ENCODE measurements around the gene CRTC3. TPM values are rescaled to one million over a fixed set of nuclear protein-coding genes. Genes with fewer than 3 reads are reported as not detected.

CRTC3 gene
- total RNA-seq, 1 experiment from 2014 or later: 25.9 TPM

DNA sequence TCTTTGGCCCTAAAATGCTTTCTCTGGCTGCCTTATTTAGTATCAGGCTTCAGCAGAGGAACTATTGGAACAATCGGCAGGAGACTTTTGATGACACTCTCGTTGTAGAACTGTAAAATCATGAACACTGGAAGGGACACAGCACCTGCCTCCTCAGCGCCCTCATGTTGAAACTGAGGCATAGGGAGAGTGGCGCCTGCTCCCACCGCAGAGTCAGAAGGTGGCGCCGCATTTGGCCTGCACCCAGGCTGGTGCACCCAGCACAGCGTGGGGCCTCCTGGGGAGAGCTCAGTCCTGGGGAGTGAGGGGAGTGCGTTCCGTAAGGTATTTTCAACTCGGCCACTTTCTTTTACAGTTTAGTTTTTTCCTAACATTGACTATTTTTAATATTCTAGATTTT lies 109.2 kb downstream of the CRTC3 start:
- no peak overlapping the region for H3K4me3 Mint-ChIP-seq (ENCODE audit: unreplicated experiment)
- TF ChIP-seq, protein P1, sequence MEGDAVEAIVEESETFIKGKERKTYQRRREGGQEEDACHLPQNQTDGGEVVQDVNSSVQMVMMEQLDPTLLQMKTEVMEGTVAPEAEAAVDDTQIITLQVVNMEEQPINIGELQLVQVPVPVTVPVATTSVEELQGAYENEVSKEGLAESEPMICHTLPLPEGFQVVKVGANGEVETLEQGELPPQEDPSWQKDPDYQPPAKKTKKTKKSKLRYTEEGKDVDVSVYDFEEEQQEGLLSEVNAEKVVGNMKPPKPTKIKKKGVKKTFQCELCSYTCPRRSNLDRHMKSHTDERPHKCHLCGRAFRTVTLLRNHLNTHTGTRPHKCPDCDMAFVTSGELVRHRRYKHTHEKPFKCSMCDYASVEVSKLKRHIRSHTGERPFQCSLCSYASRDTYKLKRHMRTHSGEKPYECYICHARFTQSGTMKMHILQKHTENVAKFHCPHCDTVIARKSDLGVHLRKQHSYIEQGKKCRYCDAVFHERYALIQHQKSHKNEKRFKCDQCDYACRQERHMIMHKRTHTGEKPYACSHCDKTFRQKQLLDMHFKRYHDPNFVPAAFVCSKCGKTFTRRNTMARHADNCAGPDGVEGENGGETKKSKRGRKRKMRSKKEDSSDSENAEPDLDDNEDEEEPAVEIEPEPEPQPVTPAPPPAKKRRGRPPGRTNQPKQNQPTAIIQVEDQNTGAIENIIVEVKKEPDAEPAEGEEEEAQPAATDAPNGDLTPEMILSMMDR (IDR thresholded peaks at IDR 0.05; ENCODE audit: unreplicated experiment): no peak
- H3K27me3 Mint-ChIP-seq (ENCODE audit: insufficient read depth, unreplicated experiment): no peaks in the 10 kb centered on the region
- no peak overlapping the region for H3K27ac Mint-ChIP-seq (ENCODE audit: low read depth, unreplicated experiment)
- DNase-seq (ENCODE audit: unreplicated experiment): no peak
- ChIA-PET POLR2A (interaction anchor here (0.6 kb wide), 1 partner anchor 79 kb away, joined by 3 read pairs; no protein-coding TSS in a partner anchor), CTCF (interaction anchor here (1.3 kb wide), 1 partner anchor 247 kb away, joined by 8 read pairs; no protein-coding TSS in a partner anchor)
- intact Hi-C loops (cut with micrococcal nuclease): no loop called here
- H3K36me3 Mint-ChIP-seq (ENCODE audit: insufficient read depth, unreplicated experiment): peaks cover 49% of the 10 kb centered on the region
- H3K9me3 Mint-ChIP-seq (ENCODE audit: unreplicated experiment): no peaks in the 10 kb centered on the region
- BruUV-seq (replicated peaks): no TSS peak
- no peaks in the 10 kb centered on the region for H3K4me1 Mint-ChIP-seq (ENCODE audit: insufficient read depth, unreplicated experiment)

DNA sequence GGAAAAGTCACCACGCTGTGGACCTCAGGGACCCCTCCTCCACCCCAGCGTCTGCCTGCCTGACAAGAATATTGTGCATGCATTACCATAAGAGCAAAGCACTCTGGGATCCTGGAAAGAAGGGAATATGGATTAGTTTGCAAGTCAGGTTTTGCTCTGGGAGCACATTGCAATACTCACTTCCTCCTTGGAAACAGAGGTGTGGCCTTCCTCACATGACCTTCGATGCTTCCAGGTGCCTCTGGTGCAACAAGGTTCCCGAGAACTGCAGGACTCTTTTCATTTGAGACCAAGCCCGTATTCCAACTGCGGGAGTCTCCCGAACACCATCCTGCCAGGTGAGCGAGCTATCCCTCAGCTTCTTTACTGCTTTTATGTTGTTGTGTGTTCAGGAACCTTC lies 111.1 kb downstream of the CRTC3 start:
- H3K4me1 Mint-ChIP-seq (ENCODE audit: insufficient read depth, unreplicated experiment): no peaks in the 10 kb centered on the region
- ChIA-PET POLR2A (no interaction called here), CTCF (interaction anchor here (0.6 to 2.7 kb wide), 4 partner anchors 12 to 245 kb away, joined by 3 to 15 read pairs (median 4); no protein-coding TSS in a partner anchor)
- DNase-seq (ENCODE audit: unreplicated experiment): no peak
- H3K27me3 Mint-ChIP-seq (ENCODE audit: insufficient read depth, unreplicated experiment): no peaks in the 10 kb centered on the region
- H3K36me3 Mint-ChIP-seq (ENCODE audit: insufficient read depth, unreplicated experiment): peaks cover 40% of the 10 kb centered on the region
- no TSS peak for BruUV-seq (replicated peaks)
- intact Hi-C loops (cut with micrococcal nuclease): no loop called here
- no peak overlapping the region for H3K4me3 Mint-ChIP-seq (ENCODE audit: unreplicated experiment)
- H3K9me3 Mint-ChIP-seq (ENCODE audit: unreplicated experiment): no peaks in the 10 kb centered on the region
- H3K27ac Mint-ChIP-seq (ENCODE audit: low read depth, unreplicated experiment): no peak overlapping the region
- TF ChIP-seq, protein P1 (IDR thresholded peaks at IDR 0.05; ENCODE audit: unreplicated experiment): no peak

GRCh38 chr15:90641581-90642463 lies 112.1 kb downstream of the CRTC3 start:
- Mint-ChIP-seq H3K4me1 (ENCODE audit: insufficient read depth, unreplicated experiment) (no peaks in the 10 kb centered on the region), H3K9me3 (ENCODE audit: unreplicated experiment) (no peaks in the 10 kb centered on the region), H3K36me3 (ENCODE audit: insufficient read depth, unreplicated experiment) (peaks cover 39% of the 10 kb centered on the region), H3K4me3 (ENCODE audit: unreplicated experiment) (no peak overlapping the region), H3K27ac (ENCODE audit: low read depth, unreplicated experiment) (no peak overlapping the region), H3K27me3 (ENCODE audit: insufficient read depth, unreplicated experiment) (no peaks in the 10 kb centered on the region)
- ChIA-PET CTCF (interaction anchor here (0.6 to 2.7 kb wide), 11 partner anchors 13 to 348 kb away, joined by 3 to 15 read pairs (median 4); partner anchors contain the start of gene HDDC3), POLR2A (no interaction called here)
- TF ChIP-seq, protein P1 (IDR thresholded peaks at IDR 0.05; ENCODE audit: unreplicated experiment): no peak
- no peak for DNase-seq (ENCODE audit: unreplicated experiment)
- BruUV-seq (replicated peaks): TSS peak; percentile 18
- intact Hi-C loops (cut with micrococcal nuclease): no loop called here

DNA sequence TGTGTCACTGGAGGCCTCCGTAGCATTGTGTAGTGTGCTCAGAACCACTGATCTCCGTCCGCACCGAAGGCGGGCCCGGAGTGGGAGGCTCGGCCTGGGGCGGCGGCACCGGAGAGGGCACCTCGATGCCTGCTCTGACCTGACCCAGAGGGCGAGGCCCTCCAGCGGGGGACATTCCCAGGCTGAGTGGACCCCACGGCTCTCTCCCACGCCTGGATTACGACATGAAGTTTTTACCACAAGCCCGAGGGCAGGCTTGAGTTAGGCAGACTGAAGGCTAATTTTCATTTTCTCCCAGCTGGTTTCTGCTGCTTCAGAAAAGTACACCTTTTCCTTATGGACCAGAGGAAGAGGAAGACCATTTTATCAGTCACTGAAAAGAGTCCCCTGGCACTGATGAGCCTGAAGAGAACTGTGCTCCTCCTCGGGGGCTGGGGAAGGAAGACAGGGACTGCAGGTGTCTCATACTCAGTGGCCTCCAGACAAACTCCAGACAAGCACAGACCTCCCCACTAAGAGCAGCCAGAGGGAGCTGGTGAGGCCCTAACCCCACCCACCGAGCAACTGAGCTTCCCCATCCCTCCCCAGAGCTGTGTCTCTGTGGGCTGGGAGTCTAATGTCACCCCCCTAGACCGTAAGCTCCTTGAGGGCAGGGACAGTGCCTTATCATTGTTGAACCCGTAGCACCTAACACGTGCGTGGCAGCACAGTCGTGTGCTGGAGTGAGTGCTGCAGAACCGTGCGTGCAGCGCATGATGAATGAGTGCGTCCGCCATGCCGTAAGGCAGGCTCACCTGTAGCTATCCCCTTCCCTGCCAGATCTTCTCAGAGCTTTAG lies 113.0 kb downstream of the CRTC3 start:
- peaks cover 36% of the 10 kb centered on the region for H3K36me3 Mint-ChIP-seq (ENCODE audit: insufficient read depth, unreplicated experiment)
- intact Hi-C loops (cut with micrococcal nuclease): no loop called here
- ChIA-PET CTCF (interaction anchor here (0.9 to 2.7 kb wide), 9 partner anchors 42 to 349 kb away, joined by 3 to 15 read pairs (median 4); partner anchors contain the start of gene HDDC3), POLR2A (no interaction called here)
- H3K4me3 Mint-ChIP-seq (ENCODE audit: unreplicated experiment): no peak overlapping the region
- TF ChIP-seq, protein P1 (IDR thresholded peaks at IDR 0.05; ENCODE audit: unreplicated experiment): no peak
- H3K27me3 Mint-ChIP-seq (ENCODE audit: insufficient read depth, unreplicated experiment): no peaks in the 10 kb centered on the region
- H3K9me3 Mint-ChIP-seq (ENCODE audit: unreplicated experiment): no peaks in the 10 kb centered on the region
- no TSS peak for BruUV-seq (replicated peaks)
- H3K4me1 Mint-ChIP-seq (ENCODE audit: insufficient read depth, unreplicated experiment): no peaks in the 10 kb centered on the region
- H3K27ac Mint-ChIP-seq (ENCODE audit: low read depth, unreplicated experiment): no peak overlapping the region
- no peak for DNase-seq (ENCODE audit: unreplicated experiment)
